Prostate gland (tissue), 2 donors: ENCODE measurements around the gene CLEC4D.

Experiments
- CTCF ChIP-seq, 4 experiments: fragments of 200-600 bp in 2 of 4; fragments of 450-650 bp in 2 of 4; sonication (generic) in 2 of 4; IDR thresholded peaks; 1 replicate in 3 of 4; 2 replicates in 1 of 4; pipeline ENCODE4 v1.5.1; 2016 to 2019; ENCODE audit warnings: antibody characterized with exemption in 4 of 4, mild to moderate bottlenecking in 2 of 4, moderate library complexity in 2 of 4
- POLR2A ChIP-seq: fragments of 450-650 bp; IDR thresholded peaks from one replicate; pipeline ENCODE4 v1.6.1; 2016; ENCODE audit warnings: antibody characterized with exemption, mild to moderate bottlenecking
- POLR2AphosphoS5 ChIP-seq: sonication (generic); formaldehyde crosslinking; IDR thresholded peaks from one replicate; pipeline ENCODE4 v1.6.1; 2017; ENCODE audit warnings: antibody characterized with exemption

- no peak for TF ChIP-seq CTCF (IDR thresholded peaks at IDR 0.05)
- no peak for TF ChIP-seq POLR2A
- no peak for TF ChIP-seq POLR2AphosphoS5
Measured at GRCh38 chr12:8532045-8532444, 18.7 kb downstream of the CLEC4D start.
